Amniotic stem cell (primary cell): ENCODE data around the gene MPHOSPH9.
A peak's percentile ranks its signal among the peaks of the same experiment; 100 is the strongest.

Source experiments
- DNase-seq: peaks from one replicate; lab custom pipeline; 2025; lab: John Stamatoyannopoulos, UW

MPHOSPH9 gene, protein sequence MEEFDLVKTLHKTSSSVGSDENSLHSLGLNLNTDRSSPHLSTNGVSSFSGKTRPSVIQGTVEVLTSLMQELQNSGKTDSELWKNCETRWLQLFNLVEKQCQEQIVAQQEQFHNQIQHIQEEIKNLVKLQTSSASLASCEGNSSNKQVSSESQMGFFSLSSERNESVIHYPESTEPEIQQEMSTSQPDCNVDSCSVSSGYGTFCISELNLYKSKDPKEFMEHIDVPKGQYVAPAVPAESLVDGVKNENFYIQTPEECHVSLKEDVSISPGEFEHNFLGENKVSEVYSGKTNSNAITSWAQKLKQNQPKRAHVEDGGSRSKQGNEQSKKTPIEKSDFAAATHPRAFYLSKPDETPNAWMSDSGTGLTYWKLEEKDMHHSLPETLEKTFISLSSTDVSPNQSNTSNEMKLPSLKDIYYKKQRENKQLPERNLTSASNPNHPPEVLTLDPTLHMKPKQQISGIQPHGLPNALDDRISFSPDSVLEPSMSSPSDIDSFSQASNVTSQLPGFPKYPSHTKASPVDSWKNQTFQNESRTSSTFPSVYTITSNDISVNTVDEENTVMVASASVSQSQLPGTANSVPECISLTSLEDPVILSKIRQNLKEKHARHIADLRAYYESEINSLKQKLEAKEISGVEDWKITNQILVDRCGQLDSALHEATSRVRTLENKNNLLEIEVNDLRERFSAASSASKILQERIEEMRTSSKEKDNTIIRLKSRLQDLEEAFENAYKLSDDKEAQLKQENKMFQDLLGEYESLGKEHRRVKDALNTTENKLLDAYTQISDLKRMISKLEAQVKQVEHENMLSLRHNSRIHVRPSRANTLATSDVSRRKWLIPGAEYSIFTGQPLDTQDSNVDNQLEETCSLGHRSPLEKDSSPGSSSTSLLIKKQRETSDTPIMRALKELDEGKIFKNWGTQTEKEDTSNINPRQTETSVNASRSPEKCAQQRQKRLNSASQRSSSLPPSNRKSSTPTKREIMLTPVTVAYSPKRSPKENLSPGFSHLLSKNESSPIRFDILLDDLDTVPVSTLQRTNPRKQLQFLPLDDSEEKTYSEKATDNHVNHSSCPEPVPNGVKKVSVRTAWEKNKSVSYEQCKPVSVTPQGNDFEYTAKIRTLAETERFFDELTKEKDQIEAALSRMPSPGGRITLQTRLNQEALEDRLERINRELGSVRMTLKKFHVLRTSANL

GRCh38 chr12:123232807-123233504 is at the start of gene MPHOSPH9, which contains the start of gene MTRFR:
Gene MPHOSPH9 (minus strand): TSS chr12:123233141. CDS start chr12:123230364, 2,777 bp downstream.
Gene MTRFR (plus strand): TSS chr12:123233436. CDS start chr12:123253675, 20,239 bp downstream.
- peak; percentile 97 for DNase-seq

DNA sequence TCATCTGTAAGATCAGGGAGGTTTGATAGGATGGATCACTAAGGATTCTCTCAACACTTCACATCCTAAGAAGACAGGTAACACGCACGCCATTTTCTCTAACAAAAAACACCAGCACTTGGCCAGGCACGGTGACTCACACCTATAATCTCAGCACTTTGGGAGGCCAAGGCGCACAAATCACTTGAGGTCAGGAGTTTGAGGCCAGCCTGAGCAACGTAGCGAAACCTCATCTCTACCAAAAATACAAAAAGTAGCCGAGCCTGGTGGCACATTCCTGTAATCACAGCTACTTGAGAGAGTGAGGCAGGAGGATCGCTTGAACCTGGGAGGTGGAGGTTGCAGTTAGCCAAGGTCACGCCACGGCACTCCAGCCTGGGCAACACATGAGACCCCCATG is 49.2 kb upstream of the MPHOSPH9 start:
- no peak for DNase-seq

DNA sequence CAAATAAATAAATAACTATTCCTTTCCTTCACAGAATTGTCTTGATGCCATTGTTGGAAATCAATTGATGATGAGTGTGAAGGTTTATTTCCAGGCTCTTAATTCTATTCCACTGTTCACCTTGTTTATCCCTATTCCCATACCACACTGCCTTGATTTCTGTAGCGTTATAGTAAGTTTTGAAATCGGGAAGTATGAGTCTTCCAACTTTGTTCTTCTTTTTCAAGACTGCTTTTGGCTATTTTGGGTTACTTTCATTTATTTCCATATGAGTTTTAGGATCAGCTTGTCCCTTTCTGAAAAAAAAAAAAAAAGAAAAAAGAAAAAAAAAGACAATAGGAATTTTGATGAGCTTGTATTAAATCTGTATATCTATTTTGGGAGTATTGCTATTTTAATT is 48.0 kb upstream of the MPHOSPH9 start:
- DNase-seq: no peak

- DNase-seq: no peak
Measured at GRCh38 chr12:123278101-123278627, 45.2 kb upstream of the MPHOSPH9 start.

DNA sequence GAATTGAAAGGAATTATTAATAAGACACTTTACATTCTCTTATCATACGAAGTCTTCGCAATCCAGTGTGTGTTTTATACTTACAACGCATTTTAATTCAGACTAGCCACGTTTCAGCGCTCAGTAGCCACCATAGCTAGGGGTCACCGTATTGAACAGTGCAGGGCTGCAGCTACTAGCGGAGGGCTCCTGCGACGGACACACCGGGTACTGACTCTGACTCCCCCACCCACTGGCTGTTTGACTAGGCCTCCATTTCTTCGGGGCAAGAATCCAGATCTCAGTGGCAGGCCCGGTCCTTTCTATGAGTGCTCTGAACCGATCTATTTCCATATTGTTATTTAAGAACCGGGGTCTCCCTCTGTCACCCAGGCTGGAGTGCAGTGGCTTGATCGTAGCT is 40.2 kb upstream of the MPHOSPH9 start:
- DNase-seq: no peak

GRCh38 chr12:123271001-123271668 is 38.2 kb upstream of the MPHOSPH9 start:
- peak; percentile 57 for DNase-seq

DNA sequence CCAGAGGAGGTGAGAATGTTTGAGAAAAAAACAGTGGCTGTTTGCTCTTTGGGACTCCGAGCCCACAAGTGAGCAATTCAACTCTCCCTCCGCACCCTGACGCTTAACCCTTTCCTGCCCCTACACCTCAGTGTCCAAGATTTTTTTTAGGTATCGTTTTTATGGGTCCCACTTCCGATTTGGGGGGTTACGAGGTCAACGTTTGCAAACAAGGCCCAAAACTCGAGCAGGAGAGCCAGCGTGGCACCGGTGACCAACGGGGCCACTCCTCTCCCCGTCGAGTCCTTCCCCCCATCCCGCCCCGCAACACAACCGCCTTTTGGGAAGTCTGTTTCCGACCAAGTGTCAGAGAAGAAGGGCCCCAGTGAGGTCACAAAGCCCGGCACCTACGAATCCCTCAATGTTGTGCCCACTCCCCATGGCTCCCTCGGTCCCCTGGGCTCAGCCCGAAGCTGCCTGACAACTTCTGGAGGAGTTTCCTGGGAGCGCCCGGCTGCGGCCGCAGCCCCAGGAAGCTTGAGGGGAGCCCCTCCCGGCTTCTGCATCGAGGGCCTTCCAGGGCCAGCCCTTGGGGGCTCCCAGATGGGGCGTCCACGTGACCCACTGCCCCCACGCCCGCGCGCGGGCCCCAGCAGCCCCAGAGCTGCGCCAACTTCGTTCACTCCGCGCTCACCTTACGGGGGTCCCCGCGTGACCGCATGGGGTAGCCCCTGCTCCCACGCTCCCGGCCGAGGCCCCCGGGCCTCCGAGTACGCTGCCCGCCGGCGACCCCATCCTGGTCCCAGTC is 37.5 kb upstream of the MPHOSPH9 start:
- DNase-seq: no peak

DNA sequence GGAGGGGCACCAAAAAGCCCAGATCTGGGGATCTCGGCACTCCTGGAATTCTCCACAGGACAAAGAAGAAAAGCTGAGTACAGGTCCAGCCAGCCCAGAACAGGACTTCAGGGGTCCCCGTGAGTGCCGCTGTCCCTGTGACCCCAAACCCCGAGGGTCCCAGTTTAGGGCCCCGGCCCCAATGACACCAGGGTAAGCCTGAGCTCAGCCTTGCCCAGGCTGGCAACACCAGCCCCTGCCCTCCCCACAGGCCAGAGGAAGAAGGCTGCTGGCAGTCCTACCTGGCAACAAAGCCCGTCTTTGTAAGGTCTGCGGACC is 36.9 kb upstream of the MPHOSPH9 start:
- no peak for DNase-seq

- DNase-seq: peak; percentile 47
Measured at GRCh38 chr12:123269395-123269892, 36.5 kb upstream of the MPHOSPH9 start.

DNA sequence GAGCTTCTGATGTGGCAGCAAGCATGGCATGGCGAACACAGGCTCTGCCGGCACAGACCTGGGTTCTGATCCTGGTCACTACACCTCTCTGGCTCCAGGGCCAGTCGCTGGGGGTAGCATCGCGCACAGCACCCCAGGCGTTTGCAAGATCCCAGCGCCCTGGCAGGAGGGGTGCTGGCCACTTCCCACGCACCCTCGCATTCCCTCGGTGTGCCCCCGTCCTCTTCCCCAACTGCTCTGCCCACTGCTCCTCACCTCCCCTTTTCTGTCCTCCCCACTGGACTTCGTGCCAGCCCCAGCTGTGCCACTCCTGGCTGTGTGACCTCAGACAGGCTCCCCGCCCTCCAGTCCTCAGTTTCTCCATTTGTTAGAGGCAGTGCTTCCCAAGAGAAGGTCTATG is 35.9 kb upstream of the MPHOSPH9 start:
- DNase-seq: no peak

DNA sequence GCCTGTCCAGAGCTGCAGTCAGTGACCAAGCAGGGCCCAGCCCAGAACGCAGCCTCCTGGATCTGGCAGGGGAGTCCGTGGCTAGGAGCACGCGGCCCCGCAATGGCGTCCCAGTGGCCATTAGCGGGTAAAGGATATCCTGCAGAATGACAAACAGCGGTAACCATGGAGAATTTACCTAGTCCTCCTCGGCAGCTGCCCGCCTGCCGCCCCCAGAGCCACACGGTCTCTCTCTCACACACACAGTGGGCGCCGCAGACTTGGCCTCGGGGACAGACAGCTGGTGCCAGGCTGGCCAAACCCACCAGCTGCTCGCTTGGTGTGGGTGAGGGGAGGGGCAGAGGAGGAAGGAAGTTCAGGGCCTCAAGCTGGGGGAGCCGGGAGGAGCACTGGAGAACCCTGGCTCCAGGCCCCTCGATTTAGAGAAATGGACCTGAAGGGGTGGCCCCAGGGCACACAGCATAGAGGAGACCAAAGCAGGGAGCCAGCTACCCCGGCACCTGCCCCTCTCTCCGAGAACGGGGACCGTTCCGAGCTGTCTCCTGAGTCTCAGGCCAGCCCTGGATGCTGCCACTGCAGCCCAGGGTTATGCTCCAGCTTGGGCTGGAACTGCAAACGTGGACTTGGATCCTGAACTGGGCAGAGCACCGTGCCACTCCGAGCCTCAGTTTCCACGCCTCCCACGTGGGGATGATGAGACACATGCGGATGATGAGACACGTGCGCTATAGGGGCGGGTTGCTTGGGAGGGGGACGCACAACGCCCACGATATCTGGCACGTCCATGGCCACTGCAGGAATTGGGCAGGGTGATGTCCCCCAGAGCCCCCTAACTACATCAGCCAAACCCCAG is 35.3 kb upstream of the MPHOSPH9 start:
- no peak for DNase-seq

DNA sequence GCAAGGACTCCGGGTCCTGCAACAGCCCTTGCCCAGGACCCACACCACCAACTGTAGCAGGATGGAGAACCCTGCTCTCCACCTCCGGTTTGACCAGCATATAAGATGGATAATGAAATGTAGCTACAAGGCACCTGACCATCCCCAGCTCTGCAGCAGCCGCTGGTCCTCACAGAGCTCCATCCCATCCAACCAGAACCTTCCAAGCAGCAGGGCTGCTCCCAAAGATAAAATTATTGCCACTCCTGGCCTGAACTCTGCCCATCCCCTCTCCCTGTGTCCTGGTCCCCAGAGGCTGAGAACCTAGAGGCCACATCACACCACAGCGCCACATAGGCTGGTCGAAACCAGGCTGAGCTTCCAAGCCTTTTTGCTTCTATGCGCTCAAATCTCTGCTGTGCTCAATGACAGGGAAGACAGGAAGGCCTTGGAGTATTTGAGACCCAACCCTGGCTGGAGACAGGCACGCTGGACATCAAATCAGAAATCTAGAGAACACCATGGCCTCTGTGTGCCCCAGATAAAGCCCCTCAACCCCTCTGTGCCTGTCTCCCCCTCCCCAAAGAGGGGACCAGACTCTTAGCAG is 34.5 kb upstream of the MPHOSPH9 start:
- no peak for DNase-seq

DNA sequence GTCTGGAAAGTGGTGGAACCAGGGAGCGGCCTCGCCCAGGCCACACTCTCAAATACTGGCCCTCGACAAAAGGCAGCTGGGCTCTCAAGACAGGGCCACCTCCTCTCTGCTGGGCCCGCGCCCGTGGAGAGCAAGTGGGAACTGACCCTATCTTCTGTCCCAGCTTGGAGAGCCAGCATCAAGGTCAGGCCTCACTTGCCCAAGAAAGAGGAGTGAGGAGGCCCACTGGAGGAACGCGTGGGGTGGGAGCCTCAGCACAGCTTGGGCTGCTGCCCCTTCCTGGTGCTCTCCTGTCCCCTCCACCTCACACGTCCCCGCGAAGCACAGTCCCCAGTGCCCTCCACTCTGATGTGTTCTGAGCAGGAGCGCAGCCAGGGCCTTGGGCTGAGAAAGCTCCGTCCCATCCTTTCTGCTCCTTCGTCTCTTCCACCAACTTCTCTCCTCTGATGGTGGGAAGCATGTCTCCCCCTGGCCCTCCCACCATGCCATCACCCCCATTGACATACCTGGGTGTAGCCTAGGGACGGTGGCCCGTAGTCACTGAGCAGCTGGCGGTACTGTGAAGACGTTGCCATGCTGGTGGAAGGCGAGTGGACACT is 33.8 kb upstream of the MPHOSPH9 start:
- no peak for DNase-seq

DNA sequence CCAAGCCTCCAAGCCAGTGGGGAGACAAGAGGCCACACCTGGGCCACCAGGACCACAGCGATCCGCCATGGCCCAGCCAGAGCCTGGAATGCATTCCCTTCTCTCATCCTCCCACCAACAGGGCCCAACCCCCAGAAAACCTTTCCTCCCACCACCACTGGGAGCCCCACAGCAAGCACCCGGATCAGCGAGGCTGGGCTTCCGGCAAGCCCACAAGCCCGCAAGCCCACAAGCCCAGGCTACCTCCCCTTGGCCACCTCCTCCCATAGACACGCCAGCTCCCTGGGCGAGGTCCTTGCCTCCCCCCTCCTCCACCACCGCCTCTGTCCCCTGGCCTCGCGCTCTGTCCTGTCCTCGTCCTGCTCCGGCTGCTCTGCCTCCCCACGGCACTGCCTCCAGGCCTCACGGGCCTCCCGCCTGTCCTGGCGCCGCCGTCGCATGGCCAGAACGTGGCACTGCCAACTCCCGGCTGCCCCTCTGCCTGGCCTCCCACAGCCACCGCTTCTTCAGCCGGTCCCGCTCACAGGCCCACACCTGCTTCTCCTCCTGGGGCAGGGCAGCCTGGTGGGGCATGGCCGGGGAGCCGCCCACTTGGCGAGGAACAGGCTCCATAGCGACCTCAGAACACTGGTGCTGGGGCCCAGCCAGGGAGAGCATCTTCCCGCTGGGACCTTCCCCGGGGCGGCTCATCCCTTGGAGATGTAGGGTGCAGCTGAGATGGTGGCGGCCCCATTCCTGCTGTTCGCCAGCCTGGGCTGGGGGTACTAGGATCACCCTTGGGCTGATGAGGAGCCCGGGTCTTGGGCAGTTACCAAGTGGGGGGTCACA is 33.1 kb upstream of the MPHOSPH9 start:
- DNase-seq: no peak

- DNase-seq: no peak
Measured at GRCh38 chr12:123264642-123265041, 31.7 kb upstream of the MPHOSPH9 start.

DNA sequence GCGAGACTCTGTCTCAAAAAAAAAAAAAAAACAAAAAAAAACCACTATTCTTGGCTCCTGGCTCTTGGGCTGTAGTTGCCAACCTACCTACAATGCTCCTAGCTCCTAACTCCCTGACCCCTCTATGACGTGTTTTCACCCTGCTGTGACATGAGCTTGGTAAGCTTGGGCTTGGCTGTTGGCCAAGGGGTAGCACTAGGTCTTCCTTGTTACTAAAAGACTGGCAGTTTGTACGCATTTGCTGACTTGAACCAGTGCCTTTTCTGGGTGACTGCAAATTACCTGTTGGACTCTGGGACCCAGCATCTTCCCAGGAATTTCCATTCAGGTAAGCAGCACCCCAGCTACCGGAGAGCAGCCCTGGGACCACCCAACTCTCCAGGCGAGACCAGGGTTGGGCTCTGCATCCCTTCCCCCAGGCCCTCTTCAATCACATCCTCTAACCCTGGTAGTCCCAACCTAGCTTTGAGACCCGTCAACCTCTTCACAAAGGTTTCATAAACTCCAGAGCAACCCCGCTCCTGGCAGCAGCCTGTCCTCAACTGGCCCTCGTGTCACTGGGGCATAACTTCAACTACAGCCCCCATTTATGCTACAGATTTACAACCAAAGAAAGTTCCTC is 30.4 kb upstream of the MPHOSPH9 start:
- no peak for DNase-seq

- no peak for DNase-seq
Measured at GRCh38 chr12:123261196-123261595, 28.3 kb upstream of the MPHOSPH9 start.
